IMR-90 (cell line): ENCODE data around the gene HOXD10. TPM values are rescaled to one million over a fixed set of nuclear protein-coding genes. Genes with fewer than 3 reads are reported as not detected.

Experiments
- ATAC-seq: fragments of 200-7000 bp; cut with Tn5 transposase; 2 replicates; pipeline ENCODE4 v1.9.1; 2020; ENCODE audit warnings: low read depth, mild to moderate bottlenecking, moderate library complexity
- BruUV-seq: library from RNA; stranded (reverse); fragments of 400-500 nt; replicated peaks from 2 replicates; lab custom pipeline; 2021; lab: Mats Ljungman, UMichigan
- CTCF ChIA-PET: fragments of 300-600 bp; formaldehyde crosslinking; extraction: SDS; loops from one replicate; lab custom pipeline; 2021; ENCODE audit warnings: antibody characterized with exemption; lab: Yijun Ruan, JAX
- POLR2A ChIA-PET: fragments of 300-600 bp; sonication (Branson Sonifier 250); formaldehyde crosslinking; loops from one replicate; lab custom pipeline; 2022; ENCODE audit warnings: antibody characterized with exemption; ENCODE audit not compliant: unreplicated experiment; lab: Charles Lee
- DNase-seq: peaks from one replicate; pipeline ENCODE4 v3.0.0; 2013
- H2AFZ ChIP-seq: replicated peaks from 2 replicates; pipeline ENCODE3; 2013; ENCODE audit warnings: low read length, mild to moderate bottlenecking; ENCODE audit not compliant: poor library complexity
- H2AK5ac ChIP-seq: 2 replicates; pipeline ENCODE4 v1.6.1; 2013; ENCODE audit warnings: low read depth, low read length, inconsistent platforms
- H2AK9ac ChIP-seq: replicated peaks from 2 replicates; pipeline ENCODE3; 2013; ENCODE audit warnings: mild to moderate bottlenecking, low read depth, low read length, moderate library complexity; ENCODE audit not compliant: poor library complexity
- H2BK120ac ChIP-seq: 2 replicates; pipeline ENCODE4 v1.6.1; 2013; ENCODE audit warnings: low read depth, low read length, inconsistent platforms
- H2BK15ac ChIP-seq: 3 replicates; pipeline ENCODE4 v1.6.1; 2013; ENCODE audit warnings: low read depth, low read length, inconsistent platforms
- H2BK20ac ChIP-seq: 2 replicates; pipeline ENCODE4 v1.6.1; 2013; ENCODE audit warnings: low read depth, mild to moderate bottlenecking, inconsistent platforms, low read length, moderate library complexity
- H2BK5ac ChIP-seq: 2 replicates; pipeline ENCODE4 v1.6.1; 2013; ENCODE audit warnings: mild to moderate bottlenecking, low read depth, low read length, inconsistent platforms; ENCODE audit not compliant: poor library complexity, severe bottlenecking
- H3K14ac ChIP-seq: replicated peaks from 2 replicates; pipeline ENCODE4 v1.6.1; 2013; ENCODE audit warnings: low read depth, low read length, inconsistent platforms
- H3K18ac ChIP-seq: 2 replicates; pipeline ENCODE4 v1.6.1; 2013; ENCODE audit warnings: low read depth, low read length, control low read depth
- H3K23ac ChIP-seq: 2 replicates; pipeline ENCODE4 v1.6.1; 2013; ENCODE audit warnings: low read depth, low read length, inconsistent platforms
- H3K27ac ChIP-seq: 2 replicates; pipeline ENCODE4 v1.5.1; 2013; ENCODE audit warnings: mild to moderate bottlenecking, control low read depth, low read length; ENCODE audit not compliant: insufficient read depth
- H3K27me3 ChIP-seq: 2 replicates; pipeline ENCODE4 v1.6.1; 2013; ENCODE audit warnings: low read length; ENCODE audit not compliant: control insufficient read depth, insufficient read depth
- H3K36me3 ChIP-seq: 2 replicates; pipeline ENCODE4 v1.6.1; 2013; ENCODE audit warnings: low read length, mixed read lengths; ENCODE audit not compliant: control insufficient read depth, insufficient read depth
- H3K4ac ChIP-seq: 2 replicates; pipeline ENCODE4 v1.6.1; 2013; ENCODE audit warnings: low read depth, low read length, inconsistent platforms
- H3K4me1 ChIP-seq: 2 replicates; pipeline ENCODE4 v1.6.1; 2013; ENCODE audit warnings: low read length, mixed read lengths; ENCODE audit not compliant: control insufficient read depth, insufficient read depth
- H3K4me2 ChIP-seq: 2 replicates; pipeline ENCODE4 v1.6.1; 2013; ENCODE audit warnings: low read depth, mild to moderate bottlenecking, control low read depth, low read length, moderate library complexity
- H3K4me3 ChIP-seq: 2 replicates; pipeline ENCODE4 v1.5.1; 2013; ENCODE audit warnings: low read depth, mild to moderate bottlenecking, control low read depth, low read length, moderate library complexity; ENCODE audit not compliant: insufficient read depth
- H3K56ac ChIP-seq: 2 replicates; pipeline ENCODE4 v1.6.1; 2013; ENCODE audit warnings: low read length, inconsistent platforms; ENCODE audit not compliant: insufficient read depth; ENCODE audit errors: extremely low read depth
- H3K79me1 ChIP-seq, 2 experiments: 2 replicates each; pipeline ENCODE4 v1.6.1; 2013; ENCODE audit warnings: low read length in 2 of 2, inconsistent platforms in 1 of 2, low read depth in 1 of 2
- H3K9ac ChIP-seq: 2 replicates; pipeline ENCODE4 v1.6.1; 2013; ENCODE audit warnings: low read depth, low read length, control low read depth
- H3K9me1 ChIP-seq: 2 replicates; pipeline ENCODE4 v1.6.1; 2013; ENCODE audit warnings: low read length, inconsistent platforms; ENCODE audit not compliant: insufficient read depth
- H3K9me3 ChIP-seq: 2 replicates; pipeline ENCODE4 v1.6.1; 2013; ENCODE audit warnings: low read length; ENCODE audit not compliant: control insufficient read depth, insufficient read depth
- H4K20me1 ChIP-seq: 2 replicates; pipeline ENCODE4 v1.6.1; 2013; ENCODE audit warnings: low read length, inconsistent platforms; ENCODE audit not compliant: insufficient read depth
- H4K5ac ChIP-seq: 2 replicates; pipeline ENCODE4 v1.6.1; 2013; ENCODE audit warnings: mild to moderate bottlenecking, low read depth, low read length, control low read depth
- H4K8ac ChIP-seq, 2 experiments: 2 replicates each; pipeline ENCODE4 v1.6.1; 2013; ENCODE audit warnings: low read depth in 2 of 2, low read length in 2 of 2, control low read depth in 1 of 2, inconsistent platforms in 1 of 2
- H4K91ac ChIP-seq: 2 replicates; pipeline ENCODE4 v1.6.1; 2013; ENCODE audit warnings: low read depth, low read length, inconsistent platforms; ENCODE audit not compliant: insufficient read depth
- BHLHE40 ChIP-seq: fragments of 150-350 bp; IDR thresholded peaks from 2 replicates; pipeline ENCODE4 v1.6.1; 2016; ENCODE audit warnings: mild to moderate bottlenecking, low read depth, low read length
- CHD1 ChIP-seq: IDR thresholded peaks from 2 replicates; pipeline ENCODE4 v1.6.1; 2012; ENCODE audit warnings: low read depth, low read length, improper control_type of control experiment
- CTCF ChIP-seq: conservative IDR thresholded peaks from 2 replicates; pipeline ENCODE4 v1.5.1; 2012; ENCODE audit warnings: mild to moderate bottlenecking, low read depth, low read length, improper control_type of control experiment
- ELK1 ChIP-seq: fragments of 150-350 bp; IDR thresholded peaks from 2 replicates; pipeline ENCODE4 v1.6.1; 2016; ENCODE audit warnings: low read depth, mild to moderate bottlenecking, low read length, moderate library complexity, borderline replicate concordance
- FOS ChIP-seq: fragments of 150-350 bp; IDR thresholded peaks from 2 replicates; pipeline ENCODE4 v1.6.1; 2016; ENCODE audit warnings: low read depth, low read length
- MAZ ChIP-seq: IDR thresholded peaks from 2 replicates; pipeline ENCODE4 v1.6.1; 2012; ENCODE audit warnings: low read depth, mild to moderate bottlenecking, low read length, improper control_type of control experiment, moderate library complexity, borderline replicate concordance
- MXI1 ChIP-seq: IDR thresholded peaks from 2 replicates; pipeline ENCODE4 v1.6.1; 2012; ENCODE audit warnings: low read depth, mild to moderate bottlenecking, low read length, moderate library complexity, borderline replicate concordance
- NFE2L2 ChIP-seq: fragments of 150-350 bp; IDR thresholded peaks from 2 replicates; pipeline ENCODE4 v1.6.1; 2016; ENCODE audit warnings: low read depth, mild to moderate bottlenecking, low read length
- POLR2A ChIP-seq: IDR thresholded peaks from 2 replicates; pipeline ENCODE4 v1.6.1; 2012; ENCODE audit warnings: mild to moderate bottlenecking, low read depth, low read length
- RAD21 ChIP-seq: IDR thresholded peaks from 2 replicates; pipeline ENCODE4 v1.6.1; 2012; ENCODE audit warnings: low read length, improper control_type of control experiment
- SMC3 ChIP-seq: fragments of 150-350 bp; IDR thresholded peaks from 2 replicates; pipeline ENCODE4 v1.6.1; 2016; ENCODE audit warnings: low read depth, mild to moderate bottlenecking, antibody characterized with exemption, low read length, moderate library complexity
- whole genome bisulfite sequencing, 2 experiments: methylation state at CpG; one replicate each; pipeline versions ENCODE4 v1.1.5 to v1.1.7; 2013; ENCODE audit warnings: missing lambda C conversion rate in 2 of 2; ENCODE audit not compliant: insufficient read length in 1 of 2; ENCODE audit errors: extremely low coverage in 2 of 2; 5-methylcytosine and 5-hydroxymethylcytosine counted together
- dilution Hi-C: fragments of 300-500 bp; cut with HindIII; formaldehyde crosslinking; loops from one replicate; pipeline ENCODE4 v1.14.3; 2018; ENCODE audit warnings: low sequenced_read_pairs; ENCODE audit not compliant: unreplicated experiment
- in situ Hi-C: fragments of 300-500 bp; cut with MboI; formaldehyde crosslinking; loops from 3 replicates; pipeline ENCODE4 v1.14.3; 2019; ENCODE audit warnings: low sequenced_read_pairs, inconsistent platforms, mixed read lengths
- intact Hi-C: fragments of 100-400 bp; cut with micrococcal nuclease; formaldehyde crosslinking; loops from 2 replicates; pipeline ENCODE4 v1.10.0; 2022
- polyA plus RNA-seq, 3 experiments: library from polyadenylated mRNA; depleted of rRNA; stranded (reverse); fragments of >200 nt; gene quantifications; 2 replicates each; pipeline ENCODE4 v1.2.3, GENCODE V29; 2012; ENCODE audit warnings: low replicate concordance in 1 of 3
- total RNA-seq: library from RNA; depleted of rRNA; stranded (reverse); fragments of >200 nt; gene quantifications from 2 replicates; pipeline ENCODE4 v1.2.3, GENCODE V29; 2012

HOXD10 gene
- total and polyA plus RNA-seq, 2 of the 4 experiments (the other 2 are of a cell fraction), result not detected

DNA sequence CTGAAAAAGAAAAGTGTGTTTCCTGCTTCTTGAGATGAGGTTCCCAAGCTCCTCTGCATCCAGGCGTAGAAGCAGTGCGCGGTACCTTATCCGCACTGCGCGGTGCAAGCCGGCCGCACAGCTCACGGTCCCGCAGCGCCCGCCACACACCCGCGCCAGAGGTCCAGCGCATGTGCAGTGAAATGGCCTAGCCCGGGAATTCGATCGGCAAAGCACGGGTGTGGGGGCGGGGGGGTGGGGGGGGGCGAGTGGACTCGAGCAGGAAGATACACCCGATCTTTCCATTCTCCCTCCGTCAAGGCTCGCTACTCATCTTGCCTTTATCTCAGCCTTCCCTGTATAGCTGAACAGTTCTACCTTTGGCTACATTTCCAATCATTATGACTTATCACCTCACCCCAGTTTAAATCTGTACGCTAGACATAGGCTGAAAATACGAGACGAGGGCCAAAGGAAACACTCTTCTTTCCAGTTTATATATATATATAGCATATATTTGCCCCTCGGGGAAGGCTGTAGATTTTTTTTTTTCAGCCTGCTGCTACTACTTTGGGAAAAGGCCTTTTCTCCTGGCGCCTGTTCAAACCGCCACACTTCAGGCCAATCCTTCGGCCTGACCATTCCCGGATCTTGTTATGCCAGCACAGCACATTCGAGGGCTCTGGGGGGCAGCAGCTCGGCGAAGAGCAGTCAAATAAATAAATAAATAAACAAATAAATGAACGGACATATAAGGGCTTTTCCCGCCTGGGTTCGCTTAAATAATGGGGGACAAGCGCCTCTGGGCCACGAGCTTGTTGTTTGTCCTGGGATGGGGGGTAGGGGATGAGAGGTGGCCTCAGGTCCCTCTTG lies 23.3 kb downstream of the HOXD10 start (continued):
- no peak for TF ChIP-seq MAZ

DNA sequence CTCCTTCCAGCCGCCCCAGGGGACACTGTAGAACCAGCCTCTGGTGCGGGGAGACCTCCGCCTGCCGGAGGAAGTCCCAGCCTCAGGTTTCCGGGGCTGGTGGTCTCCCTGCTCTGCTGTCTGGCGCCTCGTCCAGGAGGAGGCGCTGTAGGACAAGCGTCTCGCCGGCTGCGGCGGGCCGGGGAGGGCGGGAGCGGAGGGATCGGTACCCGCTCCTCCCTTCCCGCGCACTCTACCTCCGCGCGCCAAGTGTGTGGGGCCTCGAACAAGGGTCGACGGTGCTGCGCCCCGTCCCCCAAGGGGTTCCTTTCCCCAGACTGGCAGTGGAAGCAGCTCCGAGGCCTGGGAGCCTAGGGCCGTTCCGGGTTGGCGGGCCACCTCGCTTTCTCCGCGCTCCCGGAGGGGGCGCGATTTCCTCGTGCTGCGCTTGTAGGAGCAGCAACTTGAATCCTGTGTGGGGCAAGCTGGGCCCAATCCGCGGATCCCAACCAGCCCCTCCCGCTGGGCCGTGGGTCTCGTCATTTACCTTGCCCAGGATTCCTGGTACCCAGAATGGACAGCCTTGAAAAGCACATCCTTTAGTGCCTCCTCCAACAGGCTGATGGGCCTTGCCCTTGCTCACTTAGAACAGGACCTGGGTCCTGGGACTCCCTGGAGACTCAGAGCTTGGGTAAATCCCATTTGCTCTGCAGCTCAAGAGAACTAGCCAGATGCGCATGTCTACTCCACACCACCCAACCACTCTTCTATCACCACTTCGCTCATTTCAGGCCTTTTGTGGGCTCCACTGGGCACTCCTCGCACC lies 24.1 kb downstream of the HOXD10 start:
- Histone ChIP-seq H2BK5ac (no peak overlapping the region), H3K9ac (no peak overlapping the region), H2AK9ac (no peak overlapping the region), H2AK5ac (no peak overlapping the region), H3K18ac (no peak overlapping the region), H3K4me3 (peak overlapping the region; percentile 50), H3K27ac (no peak overlapping the region), H3K14ac (no peak overlapping the region), H3K79me1 (no peaks in the 10 kb centered on the region), H3K23ac (no peak overlapping the region), H3K9me1 (no peaks in the 10 kb centered on the region), H3K36me3 (no peaks in the 10 kb centered on the region), H3K9me3 (peaks cover 3% of the 10 kb centered on the region), H4K91ac (no peak overlapping the region), H2AFZ (peak overlapping the region; percentile 88), H2BK15ac (no peak overlapping the region), H3K27me3 (peaks cover 74% of the 10 kb centered on the region), H3K56ac (no peak overlapping the region), H4K20me1 (no peaks in the 10 kb centered on the region), H3K4ac (no peak overlapping the region), H4K8ac (no peak overlapping the region), H4K5ac (no peak overlapping the region), H3K4me1 (no peaks in the 10 kb centered on the region), H3K4me2 (peak overlapping the region; percentile 88), H2BK20ac (no peak overlapping the region), H2BK120ac (no peak overlapping the region)
- no TSS peak for BruUV-seq
- intact Hi-C loops, result loop anchor here (1.0 to 2.0 kb wide), 4 partner anchors 315 to 674 kb away; no protein-coding TSS in a partner anchor
- POLR2A ChIA-PET, result no interaction called here
- dilution Hi-C loops, result no loop called here
- in situ Hi-C loops, result loop anchor here (5.0 kb wide), 1 partner anchor 412 kb away; no protein-coding TSS in a partner anchor
- WGBS, 2 experiments, result 18% methylated on average over 18 of the region's 48 CpGs; no CpG with 5 or more reads in 1 of the 2 experiments
- peak; percentile 46 for DNase-seq
- CTCF ChIA-PET, result interaction anchor here (0.6 to 2.5 kb wide), 18 partner anchors 9 to 1161 kb away, joined by 3 to 24 read pairs (median 3); no protein-coding TSS in a partner anchor
- ATAC-seq, result peak; percentile 95
- TF ChIP-seq MAZ (peak; percentile 83; the same call in 1 of the 2 replicates), SMC3 (peak; percentile 85), MXI1 (no peak), CHD1 (no peak), NFE2L2 (no peak), BHLHE40 (no peak), CTCF (peak; percentile 82), ELK1 (no peak), RAD21 (peak; percentile 93), FOS (no peak), POLR2A (no peak)
